ENCODE data around the gene L1CAM.

L1CAM gene

GRCh38 chrX:153862369-153863250, 23.4 kb downstream of the L1CAM start:
- no peak for DNase-seq (ENCODE audit: low read depth)

- DNase-seq (ENCODE audit: low read depth), result no peak
Measured at GRCh38 chrX:153861733-153862310, 24.2 kb downstream of the L1CAM start.

- DNase-seq (ENCODE audit: low read depth), result no peak
Measured at GRCh38 chrX:153861151-153861550, 24.8 kb downstream of the L1CAM start.

- DNase-seq (ENCODE audit: low read depth), result no peak
Measured at GRCh38 chrX:153857348-153857903, 28.5 kb downstream of the L1CAM start.

- DNase-seq (ENCODE audit: low read depth), result no peak
Measured at GRCh38 chrX:153854702-153855101, 31.3 kb downstream of the L1CAM start.

GRCh38 chrX:153853902-153854267, 32.1 kb downstream of the L1CAM start:
- DNase-seq (ENCODE audit: low read depth), result no peak

- no peak for DNase-seq (ENCODE audit: low read depth)
Measured at GRCh38 chrX:153853180-153853901, 32.6 kb downstream of the L1CAM start.

GRCh38 chrX:153851981-153852380, 34.0 kb downstream of the L1CAM start:
- no peak for DNase-seq (ENCODE audit: low read depth)

- no peak for DNase-seq (ENCODE audit: low read depth)
Measured at GRCh38 chrX:153848325-153848724, 37.6 kb downstream of the L1CAM start.

- DNase-seq (ENCODE audit: low read depth), result no peak
Measured at GRCh38 chrX:153845842-153846241, 40.1 kb downstream of the L1CAM start.

GRCh38 chrX:153845195-153845594, 40.8 kb downstream of the L1CAM start:
- DNase-seq (ENCODE audit: low read depth), result no peak

- DNase-seq (ENCODE audit: low read depth), result no peak
Measured at GRCh38 chrX:153844509-153845082, 41.4 kb downstream of the L1CAM start.

- no peak for DNase-seq (ENCODE audit: low read depth)
Measured at GRCh38 chrX:153836921-153837320, 49.1 kb downstream of the L1CAM start.

GRCh38 chrX:153832728-153833127, 53.2 kb downstream of the L1CAM start:
- no peak for DNase-seq (ENCODE audit: low read depth)

- no peak for DNase-seq (ENCODE audit: low read depth)
Measured at GRCh38 chrX:153831429-153832150, 54.4 kb downstream of the L1CAM start.

GRCh38 chrX:153830640-153831428, 55.1 kb downstream of the L1CAM start:
- DNase-seq (ENCODE audit: low read depth), result no peak

- DNase-seq (ENCODE audit: low read depth), result no peak
Measured at GRCh38 chrX:153829799-153830639, 56.0 kb downstream of the L1CAM start, which contains the start of gene PDZD4. Gene PDZD4 (minus strand): TSS chrX:153830544. CDS start chrX:153830298, 246 bp downstream.

GRCh38 chrX:153829549-153829798, 56.5 kb downstream of the L1CAM start:
- DNase-seq (ENCODE audit: low read depth), result no peak

GRCh38 chrX:153828723-153829548, 57.0 kb downstream of the L1CAM start:
- no peak for DNase-seq (ENCODE audit: low read depth)
